Duodenal mucosa (tissue), 2 donors: Measurements from ENCODE around the gene NGEF.

Source experiments
- H3K27ac ChIP-seq: one replicate; pipeline ENCODE4 v1.7.0; 2013; ENCODE audit warnings: low read depth, low read length
- H3K27me3 ChIP-seq, 2 donors: one replicate each; pipeline ENCODE4 v1.7.0; 2013; ENCODE audit warnings: low read length in 2 of 2, control low read depth in 1 of 2; ENCODE audit not compliant: insufficient read depth in 2 of 2, control insufficient read depth in 1 of 2
- H3K36me3 ChIP-seq, 2 donors: one replicate each; pipeline ENCODE4 v1.7.0; 2013; ENCODE audit warnings: low read length in 2 of 2, control low read depth in 1 of 2; ENCODE audit not compliant: insufficient read depth in 2 of 2, control insufficient read depth in 1 of 2
- H3K4me1 ChIP-seq, 2 donors: one replicate each; pipeline ENCODE4 v1.7.0; 2013; ENCODE audit warnings: low read length in 2 of 2, control low read depth in 1 of 2; ENCODE audit not compliant: insufficient read depth in 2 of 2, control insufficient read depth in 1 of 2
- H3K4me3 ChIP-seq, 2 donors: one replicate each; pipeline ENCODE4 v1.7.0; 2013; ENCODE audit warnings: low read length in 2 of 2, low read depth in 1 of 2
- H3K9ac ChIP-seq, 2 donors: one replicate each; pipeline ENCODE4 v1.7.0; 2013; ENCODE audit warnings: low read length in 2 of 2, low read depth in 1 of 2
- H3K9me3 ChIP-seq, 2 donors: one replicate each; pipeline ENCODE4 v1.7.0; 2013; ENCODE audit warnings: low read length in 2 of 2, control low read depth in 1 of 2; ENCODE audit not compliant: control insufficient read depth in 1 of 2

NGEF gene

GRCh38 chr2:233013027-233013461 lies at the start of gene NGEF:
NGEF (minus strand) TSS chr2:233013256; CDS start chr2:232974890, 38,366 bp downstream.
- Histone ChIP-seq H3K27ac (peak within 1 kb of the TSS; percentile 79), H3K9me3 (no peaks in the 10 kb centered on the region), H3K4me1 (peaks cover 20 to 27% of the 10 kb centered on the region in 2 donors), H3K36me3 (peaks cover 0 to 4% of the 10 kb centered on the region in 2 donors), H3K9ac (peak within 1 kb of the TSS; percentile 69 to 85), H3K4me3 (peak within 1 kb of the TSS; percentile 64 to 68), H3K27me3 (no peaks in the 10 kb centered on the region)

- peak overlapping the region; percentile 27 for H3K27ac ChIP-seq
- H3K36me3 ChIP-seq, result peaks cover 0 to 5% of the 10 kb centered on the region in 2 donors
- H3K9me3 ChIP-seq, result no peaks in the 10 kb centered on the region
- H3K9ac ChIP-seq, result peak overlapping the region; percentile 60 to 76
- H3K27me3 ChIP-seq, result no peaks in the 10 kb centered on the region
- H3K4me3 ChIP-seq, result peak overlapping the region; percentile 63 to 76
- H3K4me1 ChIP-seq, result peaks cover 41 to 52% of the 10 kb centered on the region in 2 donors
Observed at GRCh38 chr2:233062451-233062850, 49.4 kb upstream of the NGEF start.

- H3K9me3 ChIP-seq, result no peaks in the 10 kb centered on the region
- peaks cover 41 to 52% of the 10 kb centered on the region in 2 donors for H3K4me1 ChIP-seq
- H3K27ac ChIP-seq, result peak overlapping the region; percentile 27
- peaks cover 0 to 5% of the 10 kb centered on the region in 2 donors for H3K36me3 ChIP-seq
- no peaks in the 10 kb centered on the region for H3K27me3 ChIP-seq
- H3K4me3 ChIP-seq, result peak overlapping the region; percentile 63 to 76
- H3K9ac ChIP-seq, result peak overlapping the region; percentile 60 to 76
Observed at GRCh38 chr2:233061591-233062450, 48.8 kb upstream of the NGEF start.

GRCh38 chr2:233060980-233061590 lies 48.0 kb upstream of the NGEF start:
- peak overlapping the region; percentile 63 to 76 for H3K4me3 ChIP-seq
- peak overlapping the region; percentile 60 to 76 for H3K9ac ChIP-seq
- no peaks in the 10 kb centered on the region for H3K9me3 ChIP-seq
- no peaks in the 10 kb centered on the region for H3K27me3 ChIP-seq
- no peak overlapping the region for H3K27ac ChIP-seq
- H3K36me3 ChIP-seq, result peaks cover 0 to 2% of the 10 kb centered on the region in 2 donors
- peaks cover 41 to 52% of the 10 kb centered on the region in 2 donors for H3K4me1 ChIP-seq

DNA sequence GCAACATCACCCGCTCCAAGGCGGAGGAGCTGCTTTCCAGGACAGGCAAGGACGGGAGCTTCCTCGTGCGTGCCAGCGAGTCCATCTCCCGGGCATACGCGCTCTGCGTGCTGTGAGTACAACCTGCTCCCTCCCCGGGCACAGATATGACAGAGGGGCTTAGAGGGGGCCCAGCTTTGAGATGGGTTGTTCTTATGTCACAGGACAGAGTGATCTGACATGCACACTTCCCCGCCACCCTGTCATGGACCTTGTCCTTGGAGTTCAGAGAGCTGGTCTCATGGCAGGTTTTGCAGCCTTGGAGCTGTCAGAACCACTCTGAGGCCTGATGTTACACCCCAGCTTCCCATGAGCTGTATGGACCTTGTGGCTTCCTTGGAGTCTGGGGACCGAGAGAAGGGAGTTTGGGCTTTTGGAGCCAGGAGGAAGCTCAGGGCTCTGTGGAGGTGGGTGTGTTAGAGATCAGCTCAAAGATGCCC lies 47.5 kb upstream of the NGEF start:
- Histone ChIP-seq H3K9ac (peak overlapping the region; percentile 60 to 76), H3K9me3 (no peaks in the 10 kb centered on the region), H3K4me1 (peaks cover 41 to 52% of the 10 kb centered on the region in 2 donors), H3K27ac (peak overlapping the region; percentile 67), H3K4me3 (peak overlapping the region; percentile 63 to 76), H3K36me3 (no peaks in the 10 kb centered on the region), H3K27me3 (no peaks in the 10 kb centered on the region)

- H3K9me3 ChIP-seq, result no peaks in the 10 kb centered on the region
- H3K9ac ChIP-seq, result peak within 1 kb of the TSS; percentile 60 to 76
- no peaks in the 10 kb centered on the region for H3K36me3 ChIP-seq
- H3K27ac ChIP-seq, result peak within 1 kb of the TSS; percentile 67
- H3K27me3 ChIP-seq, result no peaks in the 10 kb centered on the region
- H3K4me1 ChIP-seq, result peaks cover 40 to 52% of the 10 kb centered on the region in 2 donors
- H3K4me3 ChIP-seq, result peak within 1 kb of the TSS; percentile 63 to 76
Observed at GRCh38 chr2:233059797-233060500, 46.9 kb upstream of the NGEF start, which contains the start of gene INPP5D. INPP5D (plus strand) TSS chr2:233060342; CDS start chr2:233060479, 137 bp downstream.

GRCh38 chr2:233059547-233059796 lies 46.4 kb upstream of the NGEF start:
- Histone ChIP-seq H3K9ac (peak overlapping the region in 1 of 2 donors; percentile 40), H3K9me3 (no peaks in the 10 kb centered on the region), H3K4me1 (peaks cover 35 to 48% of the 10 kb centered on the region in 2 donors), H3K4me3 (peak overlapping the region; percentile 63 to 76), H3K27me3 (no peaks in the 10 kb centered on the region), H3K36me3 (no peaks in the 10 kb centered on the region), H3K27ac (peak overlapping the region; percentile 67)

DNA sequence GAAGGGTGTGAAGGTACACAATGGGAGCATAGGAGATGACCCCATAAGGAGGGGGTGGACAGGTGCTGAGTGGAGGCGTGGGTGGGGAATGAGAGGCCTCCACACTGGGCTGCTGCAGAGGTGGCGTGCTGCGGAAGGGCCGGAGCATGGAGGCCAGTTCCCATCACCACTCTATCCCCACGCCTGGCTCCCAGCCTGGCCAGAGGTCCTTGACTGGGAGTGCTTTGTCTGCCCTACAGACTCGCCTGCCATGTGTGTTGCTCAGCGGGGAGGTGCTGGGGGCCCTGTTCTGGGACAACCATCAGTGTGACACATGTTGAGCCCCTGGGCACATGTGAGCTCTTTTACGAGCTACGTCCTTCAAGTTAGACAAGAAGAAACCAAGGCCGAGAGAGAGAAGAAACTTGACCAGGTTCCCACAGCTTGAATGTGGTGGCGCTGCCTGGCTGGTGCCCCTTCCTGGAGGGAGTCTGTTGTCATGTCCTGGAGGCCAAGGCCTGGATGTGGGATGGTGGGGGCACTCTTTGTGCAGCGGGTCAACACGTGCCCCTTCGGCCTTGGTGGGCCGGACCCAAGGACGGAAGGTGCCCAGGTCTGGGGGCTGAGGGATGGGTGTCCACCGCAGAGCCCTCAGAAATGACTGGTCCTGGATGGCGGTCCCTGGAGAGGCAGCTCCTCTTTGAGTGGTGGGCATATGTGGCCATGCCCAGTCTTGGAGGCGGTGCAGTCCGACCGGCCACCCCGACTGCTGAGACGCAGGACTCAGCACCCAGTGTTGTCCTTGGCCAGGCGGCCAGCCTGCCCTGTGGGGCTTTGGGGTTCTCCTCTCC lies 45.9 kb upstream of the NGEF start:
- Histone ChIP-seq H3K27me3 (no peaks in the 10 kb centered on the region), H3K4me1 (peaks cover 31 to 43% of the 10 kb centered on the region in 2 donors), H3K9ac (no peak overlapping the region), H3K36me3 (no peaks in the 10 kb centered on the region), H3K27ac (no peak overlapping the region), H3K9me3 (no peaks in the 10 kb centered on the region), H3K4me3 (no peak overlapping the region)

DNA sequence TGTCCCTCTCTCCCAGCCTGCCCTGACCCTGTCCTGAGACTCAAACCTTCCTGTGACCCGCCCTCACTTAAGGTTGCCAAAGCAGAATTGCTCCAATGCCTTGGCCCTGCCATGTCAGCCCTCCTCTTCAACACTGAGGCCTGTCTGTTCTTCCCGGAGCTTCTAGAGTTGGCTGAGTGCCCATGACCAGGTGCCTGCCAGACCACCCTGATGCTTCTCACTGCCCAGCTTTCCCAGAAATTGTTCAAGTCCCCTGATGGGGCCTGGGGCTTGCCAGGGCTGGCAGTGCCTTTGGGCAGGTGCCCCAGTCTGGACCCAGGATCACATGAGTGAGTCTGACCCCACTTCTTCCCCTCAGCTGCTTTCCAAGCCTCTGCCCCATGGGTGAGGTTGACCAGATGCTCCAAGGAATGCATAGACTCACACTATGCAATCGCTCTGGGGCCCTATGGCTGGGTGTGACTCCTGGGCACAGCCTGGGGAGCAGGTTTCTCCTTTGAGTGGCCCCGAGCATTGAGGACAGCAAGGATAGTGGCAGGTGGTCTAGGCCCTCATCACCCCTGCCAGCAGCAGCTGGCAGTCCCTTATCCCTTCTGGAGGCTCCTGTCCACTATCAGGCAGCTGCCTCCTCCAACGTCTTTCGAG lies 44.0 kb upstream of the NGEF start:
- H3K27me3 ChIP-seq, result no peaks in the 10 kb centered on the region
- no peak overlapping the region for H3K9ac ChIP-seq
- H3K9me3 ChIP-seq, result no peaks in the 10 kb centered on the region
- H3K27ac ChIP-seq, result no peak overlapping the region
- no peak overlapping the region for H3K4me3 ChIP-seq
- no peaks in the 10 kb centered on the region for H3K36me3 ChIP-seq
- peaks cover 12 to 25% of the 10 kb centered on the region in 2 donors for H3K4me1 ChIP-seq
